K562 (cell line): ENCODE data around the gene SMARCA4.

Experiments
- CTCF ChIP-seq, 3 experiments: IDR thresholded peaks in 2 of 3; conservative IDR thresholded peaks in 1 of 3; 2 replicates each; pipeline ENCODE4 v1.5.1; 2011 to 2012; ENCODE audit warnings: low read length in 3 of 3, mild to moderate bottlenecking in 3 of 3, control low read depth in 2 of 3, improper control_type of control experiment in 1 of 3, inconsistent platforms in 1 of 3, low read depth in 1 of 3, mixed read lengths in 1 of 3, moderate library complexity in 1 of 3; ENCODE audit not compliant: insufficient read depth in 2 of 3
- GTF2F1 ChIP-seq: IDR thresholded peaks from 2 replicates; pipeline ENCODE4 v1.6.1; 2011; ENCODE audit warnings: low read depth, low read length, improper control_type of control experiment
- L3MBTL2 ChIP-seq: fragments of 450-650 bp; IDR thresholded peaks from 2 replicates; pipeline ENCODE4 v1.6.1; 2016; ENCODE audit warnings: mild to moderate bottlenecking, moderate library complexity
- PATZ1 ChIP-seq: fragments of 250-450 bp; sonication (Bioruptor Pico); IDR thresholded peaks from 2 replicates; pipeline ENCODE4 v1.5.0; 2020; ENCODE audit warnings: mild to moderate bottlenecking, borderline replicate concordance

- TF ChIP-seq PATZ1 (CRISPR knock-in tag) (no peak), L3MBTL2 (no peak), CTCF (IDR thresholded peaks at IDR 0.05 in 2 of 3, conservative IDR thresholded peaks at IDR 0.05 in 1 of 3; ENCODE audit: insufficient read depth in 2 of 3, low read depth in 1 of 3, low read length in 3 of 3) (no peak), GTF2F1 (no peak)
These were observed 93.8 kb downstream of the SMARCA4 start for GRCh38 chr19:11054628-11055027.
